Ramos (cell line): Measurements from ENCODE around the gene CYB561D1.

Experiments
- in situ Hi-C: fragments of 300-500 bp; cut with MboI; formaldehyde crosslinking; loops from one replicate; pipeline ENCODE4 v1.14.3; 2022; ENCODE audit warnings: low sequenced_read_pairs; ENCODE audit not compliant: unreplicated experiment

Gene CYB561D1

DNA sequence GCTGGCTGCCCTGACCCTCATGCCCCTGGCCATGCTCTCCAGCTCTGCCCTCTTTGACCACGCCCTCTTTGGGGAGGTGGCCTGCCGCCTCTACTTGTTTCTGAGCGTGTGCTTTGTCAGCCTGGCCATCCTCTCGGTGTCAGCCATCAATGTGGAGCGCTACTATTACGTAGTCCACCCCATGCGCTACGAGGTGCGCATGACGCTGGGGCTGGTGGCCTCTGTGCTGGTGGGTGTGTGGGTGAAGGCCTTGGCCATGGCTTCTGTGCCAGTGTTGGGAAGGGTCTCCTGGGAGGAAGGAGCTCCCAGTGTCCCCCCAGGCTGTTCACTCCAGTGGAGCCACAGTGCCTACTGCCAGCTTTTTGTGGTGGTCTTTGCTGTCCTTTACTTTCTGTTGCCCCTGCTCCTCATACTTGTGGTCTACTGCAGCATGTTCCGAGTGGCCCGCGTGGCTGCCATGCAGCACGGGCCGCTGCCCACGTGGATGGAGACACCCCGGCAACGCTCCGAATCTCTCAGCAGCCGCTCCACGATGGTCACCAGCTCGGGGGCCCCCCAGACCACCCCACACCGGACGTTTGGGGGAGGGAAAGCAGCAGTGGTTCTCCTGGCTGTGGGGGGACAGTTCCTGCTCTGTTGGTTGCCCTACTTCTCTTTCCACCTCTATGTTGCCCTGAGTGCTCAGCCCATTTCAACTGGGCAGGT lies 49.5 kb downstream of the CYB561D1 start:
- in situ Hi-C loops = no loop called here

DNA sequence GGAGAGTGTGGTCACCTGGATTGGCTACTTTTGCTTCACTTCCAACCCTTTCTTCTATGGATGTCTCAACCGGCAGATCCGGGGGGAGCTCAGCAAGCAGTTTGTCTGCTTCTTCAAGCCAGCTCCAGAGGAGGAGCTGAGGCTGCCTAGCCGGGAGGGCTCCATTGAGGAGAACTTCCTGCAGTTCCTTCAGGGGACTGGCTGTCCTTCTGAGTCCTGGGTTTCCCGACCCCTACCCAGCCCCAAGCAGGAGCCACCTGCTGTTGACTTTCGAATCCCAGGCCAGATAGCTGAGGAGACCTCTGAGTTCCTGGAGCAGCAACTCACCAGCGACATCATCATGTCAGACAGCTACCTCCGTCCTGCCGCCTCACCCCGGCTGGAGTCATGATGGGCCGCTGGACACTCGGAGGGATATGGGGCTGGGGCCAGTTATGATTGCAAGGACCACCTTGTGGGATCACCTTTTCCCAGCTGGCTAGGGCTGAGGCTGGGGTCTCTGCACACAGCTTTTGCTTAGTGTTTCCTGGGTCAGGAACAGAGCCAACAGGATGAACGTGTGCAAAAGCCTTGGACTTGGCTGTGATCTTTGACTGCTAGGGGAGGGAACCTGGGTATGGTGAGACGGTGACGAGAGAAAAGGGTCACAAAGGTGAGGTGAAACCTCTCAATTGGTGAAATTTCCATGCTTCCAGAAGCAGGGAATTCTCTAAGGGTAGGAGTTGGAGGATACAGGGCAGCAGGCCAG lies 50.3 kb downstream of the CYB561D1 start:
- in situ Hi-C loops = no loop called here

DNA sequence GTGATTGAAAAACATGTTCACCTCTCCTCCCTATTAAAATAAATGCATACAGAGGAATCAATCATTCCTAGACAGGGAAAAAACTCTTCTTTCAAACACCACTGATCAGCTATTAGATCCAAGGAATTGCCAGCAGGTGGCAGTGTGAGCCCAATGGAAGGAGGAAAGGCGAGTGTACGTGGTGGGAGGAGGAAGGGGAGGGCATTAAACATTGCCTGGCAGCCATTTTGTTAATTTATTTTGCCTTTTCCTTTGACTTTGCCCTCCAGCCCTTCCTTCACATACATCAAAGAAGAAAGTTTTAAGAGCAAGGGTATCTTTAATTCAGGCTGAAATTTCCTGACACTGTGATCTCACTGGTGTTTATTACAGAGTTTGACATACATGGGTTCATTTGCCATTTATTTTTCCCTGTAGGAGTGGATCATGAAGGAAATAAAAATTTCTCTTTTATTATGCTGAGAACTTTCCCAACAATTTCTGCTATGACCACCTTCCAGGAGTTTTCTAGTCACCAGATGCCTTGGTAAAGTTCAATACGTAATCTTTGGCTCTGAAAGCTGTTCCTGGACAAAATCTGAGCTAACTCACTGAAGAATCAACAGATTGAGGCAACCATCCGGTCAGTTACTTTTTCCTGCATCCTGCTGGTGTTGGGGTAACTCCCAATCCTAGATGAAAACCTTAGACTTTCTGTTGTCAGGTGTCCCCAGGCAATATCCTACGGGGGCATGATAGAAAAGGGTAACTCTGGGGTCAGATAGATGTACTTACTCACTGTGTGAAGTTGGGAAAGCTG lies 52.6 kb downstream of the CYB561D1 start:
- in situ Hi-C loops = loop anchor here (5.0 kb wide), 2 partner anchors 81 to 441 kb away; no protein-coding TSS in a partner anchor

DNA sequence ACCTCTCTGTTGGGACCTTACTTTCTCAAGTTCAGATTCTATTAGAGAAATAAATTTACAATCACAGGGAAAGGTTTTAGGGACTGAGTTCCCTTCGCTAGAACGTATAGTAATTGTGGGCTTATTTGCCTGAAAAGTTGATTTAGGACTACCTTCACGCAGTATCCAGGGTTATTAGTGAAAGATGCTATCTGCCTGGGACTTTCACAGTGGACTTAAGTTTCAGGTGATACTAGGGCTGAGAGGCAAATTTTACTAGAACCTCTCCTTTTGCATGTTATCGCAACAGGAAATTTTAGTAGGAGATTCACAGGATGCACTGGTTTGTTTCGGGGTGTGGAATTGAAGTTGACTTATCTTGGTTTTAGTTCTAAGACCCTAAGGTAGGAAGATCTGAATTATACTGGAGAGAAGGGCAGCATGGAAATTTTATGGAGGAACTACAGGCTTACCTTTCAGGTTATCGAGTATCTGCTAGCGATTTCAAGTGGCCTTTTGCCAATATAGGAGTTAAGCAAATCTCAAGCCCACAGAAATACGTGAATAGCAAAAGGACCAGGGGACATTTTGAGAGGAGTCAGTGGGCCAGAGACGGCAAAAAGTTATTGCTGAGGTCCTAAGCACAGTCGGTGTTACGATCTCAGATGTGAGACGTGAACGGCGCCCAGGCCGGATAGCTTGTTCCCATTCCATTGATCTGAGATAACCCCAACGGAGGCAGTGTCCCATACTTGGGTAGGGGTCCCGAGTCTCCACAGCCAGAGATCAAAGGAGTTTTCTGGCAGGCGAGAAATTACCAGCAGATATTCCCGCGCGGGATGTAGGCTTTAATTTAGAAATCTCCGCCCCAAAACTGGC lies 53.8 kb downstream of the CYB561D1 start:
- in situ Hi-C loops = loop anchor here (5.0 kb wide), 2 partner anchors 80 to 440 kb away; no protein-coding TSS in a partner anchor

DNA sequence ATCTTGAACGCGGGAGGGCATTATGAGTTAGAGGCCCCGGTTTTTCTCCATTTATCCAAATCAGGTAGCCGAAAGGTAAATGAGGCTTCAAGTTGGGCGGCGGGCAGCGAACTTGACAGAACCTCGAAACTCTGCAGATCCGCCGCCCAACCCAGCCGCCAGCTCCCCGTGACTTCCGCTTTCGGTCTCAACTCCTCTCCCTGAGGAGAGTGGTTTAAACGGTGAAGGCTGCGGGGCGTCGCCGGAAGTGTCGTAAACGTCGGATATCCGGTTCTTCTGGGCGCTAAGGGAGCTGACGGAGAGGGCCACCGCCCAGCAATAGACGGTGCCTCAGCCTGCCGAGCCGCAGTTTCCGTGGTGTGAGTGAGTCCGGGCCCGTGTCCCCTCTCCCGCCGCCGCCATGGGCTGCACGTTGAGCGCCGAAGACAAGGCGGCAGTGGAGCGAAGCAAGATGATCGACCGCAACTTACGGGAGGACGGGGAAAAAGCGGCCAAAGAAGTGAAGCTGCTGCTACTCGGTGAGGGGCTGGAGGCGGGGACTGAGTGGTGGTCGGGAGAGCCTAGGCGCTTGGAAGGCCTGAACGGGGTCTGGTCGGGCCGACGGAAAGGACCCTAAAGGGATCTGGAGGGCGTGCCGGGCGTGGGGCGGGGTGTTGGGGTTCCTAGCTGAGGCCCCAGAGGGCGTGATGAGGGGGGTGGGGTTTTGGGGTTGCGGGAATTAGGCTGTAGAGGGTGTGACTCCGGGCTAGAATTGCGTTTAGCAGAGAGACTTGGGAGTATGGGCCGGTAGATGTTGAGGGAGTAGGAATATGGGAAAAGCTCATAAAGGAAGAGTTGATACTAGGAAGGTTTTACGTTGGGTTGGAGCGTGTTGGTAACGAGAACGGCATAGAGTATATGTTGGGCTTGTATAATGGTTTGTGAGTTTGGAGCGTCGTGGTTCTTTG lies 54.7 kb downstream of the CYB561D1 start, which contains the start of gene GNAI3:
TSS of gene GNAI3 (plus strand) at position 295 of the 947 bp plus-strand sequence. CDS start at position 401, 106 bp downstream.
- in situ Hi-C loops = loop anchor here (5.0 kb wide), 2 partner anchors 79 to 439 kb away; no protein-coding TSS in a partner anchor
